CD4-positive, alpha-beta memory T cell (primary cell): ENCODE results near the gene STK40. TPM values are rescaled to one million over a fixed set of nuclear protein-coding genes. Genes with fewer than 3 reads are reported as not detected.

Experiments used
- CTCF ChIA-PET: fragments of 350-600 bp; sonication (Branson Sonifier 250); formaldehyde crosslinking; loops from one replicate; lab custom pipeline; 2021; ENCODE audit warnings: inconsistent platforms; ENCODE audit not compliant: partially characterized antibody; lab: Charles Lee
- POLR2A ChIA-PET: fragments of 350-600 bp; sonication (Branson Sonifier 250); formaldehyde crosslinking; loops from one replicate; lab custom pipeline; 2021; ENCODE audit not compliant: partially characterized antibody; lab: Charles Lee
- DNase-seq, 5 donors: peaks; one replicate each; pipeline versions ENCODE4 v3.0.0 to v3.0.0-alpha.2; 2020 to 2022; ENCODE audit warnings: mixed read lengths in 1 of 5
- H3K27ac ChIP-seq: one replicate; pipeline ENCODE4 v1.7.0; 2013; ENCODE audit warnings: low read depth, low read length
- H3K27me3 ChIP-seq: 2 replicates; pipeline ENCODE4 v1.7.0; 2013; ENCODE audit warnings: mild to moderate bottlenecking, low read length, moderate library complexity; ENCODE audit not compliant: insufficient read depth
- H3K36me3 ChIP-seq: 2 replicates; pipeline ENCODE4 v1.7.0; 2013; ENCODE audit warnings: mild to moderate bottlenecking, low read length, moderate library complexity; ENCODE audit not compliant: insufficient read depth
- H3K4me1 ChIP-seq: 2 replicates; pipeline ENCODE4 v1.7.0; 2013; ENCODE audit warnings: mild to moderate bottlenecking, low read length, moderate library complexity; ENCODE audit not compliant: insufficient read depth
- H3K4me3 ChIP-seq, 2 donors: one replicate each; pipeline ENCODE4 v1.7.0; 2013; ENCODE audit warnings: low read length in 2 of 2, mild to moderate bottlenecking in 1 of 2
- H3K9me3 ChIP-seq, 2 donors: one replicate each; pipeline ENCODE4 v1.7.0; 2013; ENCODE audit warnings: low read length in 2 of 2, control low read depth in 1 of 2; ENCODE audit not compliant: control insufficient read depth in 1 of 2
- H3K27ac Mint-ChIP-seq, 7 donors: one replicate each; pipeline ENCODE4 v1.8.0; 2020 to 2021; ENCODE audit warnings: mixed read lengths in 7 of 7, mild to moderate bottlenecking in 6 of 7, inconsistent platforms in 3 of 7, moderate library complexity in 3 of 7
- H3K27me3 Mint-ChIP-seq, 2 donors: one replicate each; pipeline ENCODE4 v1.8.0; 2020 to 2021; ENCODE audit warnings: mixed read lengths in 2 of 2
- H3K36me3 Mint-ChIP-seq, 2 donors: one replicate each; pipeline ENCODE4 v1.8.0; 2020 to 2021; ENCODE audit warnings: mixed read lengths in 2 of 2, inconsistent platforms in 1 of 2, mild to moderate bottlenecking in 1 of 2
- H3K4me1 Mint-ChIP-seq, 4 donors: one replicate each; pipeline ENCODE4 v1.8.0; 2020 to 2021; ENCODE audit warnings: mixed read lengths in 4 of 4, mild to moderate bottlenecking in 1 of 4
- H3K4me3 Mint-ChIP-seq, 8 donors: one replicate each; pipeline ENCODE4 v1.8.0; 2020 to 2021; ENCODE audit warnings: mixed read lengths in 8 of 8, mild to moderate bottlenecking in 7 of 8, moderate library complexity in 6 of 8, inconsistent platforms in 3 of 8
- H3K9me3 Mint-ChIP-seq, 8 donors: one replicate each; pipeline ENCODE4 v1.8.0; 2020 to 2021; ENCODE audit warnings: mixed read lengths in 8 of 8, mild to moderate bottlenecking in 5 of 8, inconsistent platforms in 3 of 8, moderate library complexity in 1 of 8
- intact Hi-C: fragments of 100-400 bp; cut with micrococcal nuclease; formaldehyde crosslinking; loops from one replicate; pipeline ENCODE4 v1.15.1; 2023
- polyA plus RNA-seq, 2 donors: library from polyadenylated mRNA; unstranded; fragments of 300-500 nt; fragmentation: Illumina TruSeq; gene quantifications; one replicate each; pipeline ENCODE4 v1.2.3, GENCODE V29; 2021
- total RNA-seq, 2 experiments: library from RNA; stranded (reverse); gene quantifications; one replicate each; pipeline ENCODE4 v1.2.3, GENCODE V29; 2021

STK40 gene, protein sequence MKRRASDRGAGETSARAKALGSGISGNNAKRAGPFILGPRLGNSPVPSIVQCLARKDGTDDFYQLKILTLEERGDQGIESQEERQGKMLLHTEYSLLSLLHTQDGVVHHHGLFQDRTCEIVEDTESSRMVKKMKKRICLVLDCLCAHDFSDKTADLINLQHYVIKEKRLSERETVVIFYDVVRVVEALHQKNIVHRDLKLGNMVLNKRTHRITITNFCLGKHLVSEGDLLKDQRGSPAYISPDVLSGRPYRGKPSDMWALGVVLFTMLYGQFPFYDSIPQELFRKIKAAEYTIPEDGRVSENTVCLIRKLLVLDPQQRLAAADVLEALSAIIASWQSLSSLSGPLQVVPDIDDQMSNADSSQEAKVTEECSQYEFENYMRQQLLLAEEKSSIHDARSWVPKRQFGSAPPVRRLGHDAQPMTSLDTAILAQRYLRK
- total RNA-seq (10 to 100 TPM; 52.2 to 57.4 TPM), polyA plus RNA-seq (10 to 100 TPM; 26.6 to 49.7 TPM)

DNA sequence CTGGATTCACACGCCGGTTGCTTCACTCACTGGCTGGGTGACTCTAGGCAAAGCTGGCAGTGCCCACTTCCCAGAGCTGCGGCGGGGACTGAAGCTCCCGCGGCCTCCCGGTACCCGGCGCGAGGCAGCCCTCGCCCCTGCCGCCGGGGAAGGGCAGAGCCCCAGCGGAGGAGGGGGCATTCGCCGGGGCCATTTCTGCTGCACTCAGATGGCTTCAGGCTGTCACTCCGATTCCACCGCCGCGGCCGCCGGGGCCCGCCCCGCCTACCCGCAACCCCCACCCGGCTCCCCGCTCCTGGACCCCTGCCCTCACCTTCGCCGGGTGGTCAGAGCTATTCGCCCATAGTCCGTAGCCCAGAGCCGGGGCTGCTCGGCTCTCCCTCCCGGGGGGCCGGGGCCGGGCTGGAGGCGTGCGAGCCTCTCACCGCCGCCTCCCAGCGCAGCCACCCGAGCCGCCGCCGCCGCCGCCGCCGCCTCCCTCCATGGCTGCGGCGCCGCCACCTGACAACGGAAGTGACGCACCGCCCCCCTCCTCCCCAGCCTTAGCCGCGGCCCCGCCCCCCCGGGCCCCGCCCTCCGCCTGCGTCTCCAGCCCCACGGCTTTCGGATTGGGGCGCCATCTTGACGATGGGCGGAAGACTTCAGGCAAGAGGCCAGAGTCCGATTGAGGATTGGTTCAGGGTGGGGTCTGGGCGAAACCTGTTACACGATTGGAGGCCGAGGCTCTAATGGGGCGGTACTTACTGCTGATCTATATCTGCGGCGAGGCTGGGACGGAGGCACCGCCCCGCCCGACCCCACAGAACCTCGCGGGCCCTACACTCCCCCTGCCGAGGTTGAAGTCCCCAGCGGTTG, at the start of gene STK40:
Gene STK40 (minus strand): TSS at position 515 of the 855 bp plus-strand sequence. CDS start 24,592 bp downstream, outside the sequence.
- H3K4me1 Mint-ChIP-seq, result peaks cover 34 to 62% (median 47%) of the 10 kb centered on the region in 4 donors

DNA sequence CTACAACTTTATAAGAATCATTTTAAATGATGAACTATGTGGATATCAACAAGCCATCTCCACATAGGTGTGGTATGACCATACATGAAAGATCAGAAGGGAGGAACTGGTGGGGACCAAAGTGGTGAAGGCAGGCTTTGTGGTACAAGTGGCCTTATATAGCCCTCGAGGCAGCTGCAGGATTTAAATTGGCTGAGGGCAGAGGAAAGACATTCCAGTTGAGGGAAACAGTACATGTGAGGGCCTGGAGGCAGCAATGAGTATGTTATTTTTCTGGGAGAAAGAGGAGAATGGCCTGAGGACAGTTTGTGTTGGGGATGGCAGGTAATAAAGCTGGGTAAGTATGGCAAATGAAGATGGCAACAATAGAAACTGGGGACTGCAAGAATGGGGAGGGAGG, 47.4 kb upstream of the STK40 start:
- DNase-seq, result no peak
- Mint-ChIP-seq H3K36me3 (no peaks in the 10 kb centered on the region), H3K4me3 (no peak overlapping the region), H3K4me1 (no peaks in the 10 kb centered on the region), H3K27ac (no peak overlapping the region), H3K9me3 (no peaks in the 10 kb centered on the region), H3K27me3 (peaks cover 2% of the 10 kb centered on the region in 2 donors)
- H3K36me3 ChIP-seq, result no peaks in the 10 kb centered on the region
- H3K4me3 ChIP-seq, result no peak overlapping the region
- no peak overlapping the region for H3K27ac ChIP-seq
- CTCF ChIA-PET, result no interaction called here
- POLR2A ChIA-PET, result no interaction called here
- intact Hi-C loops, result no loop called here
- H3K9me3 ChIP-seq, result no peaks in the 10 kb centered on the region
- H3K27me3 ChIP-seq, result no peaks in the 10 kb centered on the region
- H3K4me1 ChIP-seq, result no peaks in the 10 kb centered on the region

More for the DNA sequence above, at the start of gene STK40:
- Histone ChIP-seq H3K4me1 (peaks cover 57% of the 10 kb centered on the region), H3K4me3 (peak within 1 kb of the TSS; percentile 88 to 94), H3K9me3 (no peaks in the 10 kb centered on the region), H3K36me3 (peaks cover 4% of the 10 kb centered on the region), H3K27me3 (no peaks in the 10 kb centered on the region), H3K27ac (peak within 1 kb of the TSS; percentile 87)
- Mint-ChIP-seq H3K9me3 (no peaks in the 10 kb centered on the region), H3K36me3 (peaks cover 5 to 34% of the 10 kb centered on the region in 2 donors), H3K4me3 (peak within 1 kb of the TSS; percentile 91 to 96 (median 94)), H3K27ac (peak within 1 kb of the TSS; percentile 97 to 100 (median 99)), H3K27me3 (no peaks in the 10 kb centered on the region)
- POLR2A ChIA-PET, result interaction anchor here (0.8 to 6.4 kb wide), 23 partner anchors 8 to 1094 kb away, joined by 3 to 133 read pairs (median 5); partner anchors contain the start of genes EVA1B, LSM10, MRPS15 and SH3D21
- CTCF ChIA-PET, result interaction anchor here (0.7 to 4.8 kb wide), 15 partner anchors 8 to 236 kb away, joined by 3 to 61 read pairs (median 4); partner anchors contain the start of genes LSM10 and TRAPPC3
- peak; percentile 95 to 99 (median 98) for DNase-seq
- intact Hi-C loops, result loop anchor here (1.0 to 5.0 kb wide), 9 partner anchors 12 to 453 kb away; partner anchors contain the start of genes ADPRS, AGO3, LSM10 and SH3D21

DNA sequence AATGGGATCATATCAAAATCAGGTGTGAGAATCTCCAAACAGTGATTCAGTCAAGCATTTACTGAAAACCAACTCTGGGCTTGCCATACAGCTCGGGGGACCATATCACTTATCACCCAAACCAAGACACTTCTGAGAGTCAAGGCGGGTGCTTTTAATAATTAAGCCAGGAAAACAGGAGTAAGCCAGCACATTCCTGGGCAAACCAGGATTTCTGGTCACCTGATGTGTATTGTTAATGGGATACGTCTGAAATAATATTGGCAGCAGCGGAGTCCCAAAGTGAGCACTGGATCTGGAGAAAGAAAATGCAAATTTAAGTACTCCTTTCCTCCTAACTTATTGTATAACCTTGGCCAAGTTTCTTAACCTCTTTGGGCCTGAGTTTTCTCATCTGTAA, 46.9 kb upstream of the STK40 start:
- Histone ChIP-seq H3K27me3 (no peaks in the 10 kb centered on the region), H3K27ac (no peak overlapping the region), H3K36me3 (no peaks in the 10 kb centered on the region), H3K4me3 (no peak overlapping the region), H3K4me1 (no peaks in the 10 kb centered on the region), H3K9me3 (no peaks in the 10 kb centered on the region)
- H3K36me3 Mint-ChIP-seq, result no peaks in the 10 kb centered on the region
- no peaks in the 10 kb centered on the region for H3K9me3 Mint-ChIP-seq
- H3K27me3 Mint-ChIP-seq, result peaks cover 2% of the 10 kb centered on the region in 2 donors
- no peak for DNase-seq
- ChIA-PET POLR2A (no interaction called here), CTCF (no interaction called here)
- H3K27ac Mint-ChIP-seq, result no peak overlapping the region
- no peak overlapping the region for H3K4me3 Mint-ChIP-seq
- intact Hi-C loops, result no loop called here
- H3K4me1 Mint-ChIP-seq, result no peaks in the 10 kb centered on the region

DNA sequence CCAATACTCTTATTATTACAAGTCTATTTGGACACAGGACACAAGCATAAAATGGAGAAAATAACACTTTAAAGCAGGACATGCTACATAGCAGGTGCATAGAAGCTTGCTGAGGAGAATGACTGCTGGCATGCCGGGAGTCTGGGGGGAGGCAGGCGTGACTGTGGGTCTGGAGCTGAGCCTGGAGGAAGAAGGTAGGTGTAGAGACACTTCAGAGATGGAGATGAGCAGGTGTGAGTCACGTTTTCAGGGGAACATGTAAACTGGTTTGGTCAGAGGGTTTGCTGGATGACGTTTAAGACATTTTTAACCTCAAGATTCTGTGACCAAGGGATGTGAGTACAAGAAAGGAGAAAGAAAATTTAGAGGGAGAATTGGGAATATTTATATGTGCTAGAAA, 40.1 kb upstream of the STK40 start:
- Mint-ChIP-seq H3K9me3 (no peaks in the 10 kb centered on the region), H3K27me3 (peaks cover 0 to 2% of the 10 kb centered on the region in 2 donors), H3K27ac (no peak overlapping the region), H3K36me3 (no peaks in the 10 kb centered on the region), H3K4me3 (no peak overlapping the region), H3K4me1 (peaks cover 5 to 8% (median 7%) of the 10 kb centered on the region in 4 donors)
- no peaks in the 10 kb centered on the region for H3K27me3 ChIP-seq
- H3K27ac ChIP-seq, result no peak overlapping the region
- POLR2A ChIA-PET, result no interaction called here
- peaks cover 5% of the 10 kb centered on the region for H3K4me1 ChIP-seq
- CTCF ChIA-PET, result interaction anchor here (5.8 kb wide), 1 partner anchor 83 kb away, joined by 96 read pairs; no protein-coding TSS in a partner anchor
- DNase-seq, result no peak
- intact Hi-C loops, result no loop called here
- H3K4me3 ChIP-seq, result no peak overlapping the region
- no peaks in the 10 kb centered on the region for H3K9me3 ChIP-seq
- no peaks in the 10 kb centered on the region for H3K36me3 ChIP-seq

DNA sequence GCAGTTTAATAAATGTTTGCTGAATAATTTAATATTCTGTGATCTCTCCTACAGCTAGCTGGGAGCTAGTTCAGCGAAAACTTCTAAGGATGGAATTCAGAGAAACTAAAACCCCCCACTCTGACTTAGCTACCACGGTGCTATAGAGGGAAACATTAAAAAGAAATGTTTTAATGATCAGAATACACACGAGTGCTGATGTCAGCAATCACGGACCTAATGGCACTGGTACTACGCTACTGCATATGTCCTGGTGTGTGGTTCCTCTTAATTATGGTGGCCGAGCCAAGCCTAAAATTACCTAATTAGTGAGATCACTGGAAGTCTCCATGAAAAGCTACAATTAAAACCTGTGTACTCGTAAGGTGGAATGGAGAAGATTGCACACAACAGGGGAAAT, 35.9 kb upstream of the STK40 start:
- H3K36me3 Mint-ChIP-seq, result no peaks in the 10 kb centered on the region
- intact Hi-C loops, result loop anchor here (2.0 kb wide), 1 partner anchor 233 kb away; no protein-coding TSS in a partner anchor
- no peaks in the 10 kb centered on the region for H3K27me3 ChIP-seq
- no peaks in the 10 kb centered on the region for H3K9me3 Mint-ChIP-seq
- H3K27ac ChIP-seq, result peak overlapping the region; percentile 30
- H3K4me1 Mint-ChIP-seq, result peaks cover 19 to 29% (median 22%) of the 10 kb centered on the region in 4 donors
- no peaks in the 10 kb centered on the region for H3K27me3 Mint-ChIP-seq
- CTCF ChIA-PET, result interaction anchor here (0.6 to 5.8 kb wide), 8 partner anchors 35 to 321 kb away, joined by 3 to 96 read pairs (median 4); partner anchors contain the start of gene EVA1B
- no peaks in the 10 kb centered on the region for H3K36me3 ChIP-seq
- no peak overlapping the region for H3K4me3 ChIP-seq
- no peaks in the 10 kb centered on the region for H3K9me3 ChIP-seq
- no peak for DNase-seq
- POLR2A ChIA-PET, result interaction anchor here (0.8 to 1.5 kb wide), 3 partner anchors 25 to 79 kb away, joined by 3 to 6 read pairs (median 3); no protein-coding TSS in a partner anchor
- H3K27ac Mint-ChIP-seq, result peak overlapping the region in 5 of 7 donors; percentile 82 to 97 (median 94)
- H3K4me3 Mint-ChIP-seq, result peak overlapping the region in 1 of 8 donors; percentile 6
- peaks cover 21% of the 10 kb centered on the region for H3K4me1 ChIP-seq

DNA sequence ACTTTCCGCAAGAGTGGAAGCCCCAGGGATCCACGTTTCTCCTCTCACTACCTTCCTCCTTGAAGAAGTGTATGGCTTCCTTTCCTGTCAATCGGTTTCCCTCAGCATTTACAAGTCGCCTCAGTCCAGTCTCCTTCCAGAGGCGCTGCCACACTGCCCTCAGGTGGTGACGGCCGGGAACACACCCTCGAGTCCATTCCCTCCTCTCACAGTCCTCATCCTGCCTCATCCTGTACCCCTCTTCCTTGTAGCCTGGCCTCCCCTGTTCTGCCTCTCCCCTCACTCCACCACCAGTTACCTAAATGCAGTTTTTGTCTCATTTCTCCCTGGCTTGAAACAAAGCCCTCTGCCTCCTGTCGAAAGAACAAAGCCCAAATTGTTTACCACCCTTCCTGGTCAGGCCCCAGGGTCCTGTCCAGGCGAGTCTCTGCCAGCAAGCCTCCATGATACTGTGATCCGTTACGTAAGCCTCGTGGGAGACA, 35.2 kb upstream of the STK40 start:
- ChIA-PET POLR2A (interaction anchor here (0.6 to 1.5 kb wide), 6 partner anchors 24 to 197 kb away, joined by 3 to 6 read pairs (median 3); partner anchors contain the start of gene THRAP3), CTCF (interaction anchor here (0.9 to 5.8 kb wide), 9 partner anchors 23 to 271 kb away, joined by 3 to 96 read pairs (median 6); partner anchors contain the start of genes LSM10 and TRAPPC3)
- H3K4me3 Mint-ChIP-seq, result peak overlapping the region; percentile 49 to 84 (median 74)
- DNase-seq, result peak; percentile 83 to 88 (median 86)
- no peak overlapping the region for H3K4me3 ChIP-seq
- H3K4me1 ChIP-seq, result peaks cover 21% of the 10 kb centered on the region
- peak overlapping the region; percentile 30 for H3K27ac ChIP-seq
- intact Hi-C loops, result loop anchor here (1.0 to 2.0 kb wide), 8 partner anchors 24 to 322 kb away; partner anchors contain the start of genes LSM10 and TRAPPC3
- peaks cover 19 to 29% (median 22%) of the 10 kb centered on the region in 4 donors for H3K4me1 Mint-ChIP-seq
- H3K27ac Mint-ChIP-seq, result peak overlapping the region; percentile 82 to 97 (median 94)
- no peaks in the 10 kb centered on the region for H3K36me3 ChIP-seq
- no peaks in the 10 kb centered on the region for H3K27me3 ChIP-seq
- H3K9me3 ChIP-seq, result no peaks in the 10 kb centered on the region
- H3K36me3 Mint-ChIP-seq, result no peaks in the 10 kb centered on the region
- no peaks in the 10 kb centered on the region for H3K9me3 Mint-ChIP-seq
- no peaks in the 10 kb centered on the region for H3K27me3 Mint-ChIP-seq
